ENCODE data around the gene CYP2E1. TPM values are rescaled to one million over a fixed set of nuclear protein-coding genes. Genes with fewer than 3 reads are reported as not detected.
"Not testable (repeated sequence)": the region's sequence is repeated elsewhere in the genome, so short reads cannot be mapped to it uniquely, and the experiment has no call there.

The CYP2E1 gene
- total RNA-seq, 1 experiment from 2014 or later = not detected

GRCh38 chr10:133557381-133557780, 30.2 kb downstream of the CYP2E1 start:
- H3K9me2 ChIP-seq (replicated peaks; ENCODE audit: insufficient read depth, low read length) = no peaks in the 10 kb centered on the region
- no peak overlapping the region for H3K4me3 ChIP-seq (ENCODE audit: low read length)

GRCh38 chr10:133559216-133559615, 32.1 kb downstream of the CYP2E1 start:
- Histone ChIP-seq H4K20me1 (ENCODE audit: insufficient read depth, low read depth, low read length) (no peaks in the 10 kb centered on the region), H3K36me3 (ENCODE audit: insufficient read depth, low read length) (no peaks in the 10 kb centered on the region), H3K4me3 (ENCODE audit: low read length) (no peak overlapping the region), H3K4me2 (ENCODE audit: low read depth, low read length, poor library complexity, severe bottlenecking) (no peak overlapping the region), H3K27ac (ENCODE audit: low read length) (no peak overlapping the region), H3K9ac (ENCODE audit: low read length) (no peak overlapping the region), H3K9me2 (replicated peaks; ENCODE audit: insufficient read depth, low read length) (no peaks in the 10 kb centered on the region), H3K79me2 (ENCODE audit: low read length) (no peaks in the 10 kb centered on the region), H2AFZ (ENCODE audit: low read length) (no peak overlapping the region), H3K4me1 (ENCODE audit: low read length) (no peaks in the 10 kb centered on the region), H3K9me3 (ENCODE audit: low read length) (no peaks in the 10 kb centered on the region), H3K27me3 (ENCODE audit: low read length) (no peaks in the 10 kb centered on the region)
- DNase-seq = no peak

More at GRCh38 chr10:133557381-133557780, 30.2 kb downstream of the CYP2E1 start:
- no peak overlapping the region for H3K4me2 ChIP-seq (ENCODE audit: low read depth, low read length, poor library complexity, severe bottlenecking)
- H3K9ac ChIP-seq (ENCODE audit: low read length) = no peak overlapping the region
- no peaks in the 10 kb centered on the region for H3K4me1 ChIP-seq (ENCODE audit: low read length)
- H3K79me2 ChIP-seq (ENCODE audit: low read length) = no peaks in the 10 kb centered on the region
- H3K9me3 ChIP-seq (ENCODE audit: low read length) = no peaks in the 10 kb centered on the region
- no peaks in the 10 kb centered on the region for H3K27me3 ChIP-seq (ENCODE audit: low read length)
- no peak overlapping the region for H2AFZ ChIP-seq (ENCODE audit: low read length)
- no peaks in the 10 kb centered on the region for H4K20me1 ChIP-seq (ENCODE audit: insufficient read depth, low read depth, low read length)
- no peaks in the 10 kb centered on the region for H3K36me3 ChIP-seq (ENCODE audit: insufficient read depth, low read length)
- no peak overlapping the region for H3K27ac ChIP-seq (ENCODE audit: low read length)
- no peak for DNase-seq

DNA sequence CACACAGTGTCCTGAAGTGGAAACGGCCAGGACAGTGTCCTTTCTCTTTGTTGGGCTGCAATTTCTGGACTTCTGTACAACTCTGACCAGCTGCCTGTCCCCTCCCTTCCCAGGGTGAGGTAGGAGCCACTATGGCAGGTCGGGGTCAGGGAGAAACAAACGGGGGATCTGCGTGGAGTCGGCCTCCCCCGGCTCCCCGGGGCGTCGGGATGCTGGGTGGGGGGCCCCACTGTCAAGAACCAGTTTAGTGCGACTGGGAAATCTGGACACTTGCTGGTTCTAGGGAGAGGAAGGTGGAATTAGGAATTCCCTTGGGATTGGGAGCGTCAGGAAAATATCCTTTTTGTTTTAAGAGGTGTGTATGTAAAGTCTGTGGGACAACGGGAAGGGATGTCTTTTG, 37.7 kb downstream of the CYP2E1 start:
- Histone ChIP-seq H4K20me1 (ENCODE audit: insufficient read depth, low read depth, low read length) (no peaks in the 10 kb centered on the region), H3K4me3 (ENCODE audit: low read length) (no peak overlapping the region), H3K27ac (ENCODE audit: low read length) (no peak overlapping the region), H3K27me3 (ENCODE audit: low read length) (no peaks in the 10 kb centered on the region), H3K9ac (ENCODE audit: low read length) (no peak overlapping the region), H2AFZ (ENCODE audit: low read length) (no peak overlapping the region), H3K79me2 (ENCODE audit: low read length) (no peaks in the 10 kb centered on the region), H3K9me2 (replicated peaks; ENCODE audit: insufficient read depth, low read length) (no peaks in the 10 kb centered on the region), H3K36me3 (ENCODE audit: insufficient read depth, low read length) (no peaks in the 10 kb centered on the region; the same call in 1 of the 2 replicates), H3K4me2 (ENCODE audit: low read depth, low read length, poor library complexity, severe bottlenecking) (no peak overlapping the region), H3K9me3 (ENCODE audit: low read length) (peaks cover 13% of the 10 kb centered on the region), H3K4me1 (ENCODE audit: low read length) (no peaks in the 10 kb centered on the region)
- no peak for DNase-seq

DNA sequence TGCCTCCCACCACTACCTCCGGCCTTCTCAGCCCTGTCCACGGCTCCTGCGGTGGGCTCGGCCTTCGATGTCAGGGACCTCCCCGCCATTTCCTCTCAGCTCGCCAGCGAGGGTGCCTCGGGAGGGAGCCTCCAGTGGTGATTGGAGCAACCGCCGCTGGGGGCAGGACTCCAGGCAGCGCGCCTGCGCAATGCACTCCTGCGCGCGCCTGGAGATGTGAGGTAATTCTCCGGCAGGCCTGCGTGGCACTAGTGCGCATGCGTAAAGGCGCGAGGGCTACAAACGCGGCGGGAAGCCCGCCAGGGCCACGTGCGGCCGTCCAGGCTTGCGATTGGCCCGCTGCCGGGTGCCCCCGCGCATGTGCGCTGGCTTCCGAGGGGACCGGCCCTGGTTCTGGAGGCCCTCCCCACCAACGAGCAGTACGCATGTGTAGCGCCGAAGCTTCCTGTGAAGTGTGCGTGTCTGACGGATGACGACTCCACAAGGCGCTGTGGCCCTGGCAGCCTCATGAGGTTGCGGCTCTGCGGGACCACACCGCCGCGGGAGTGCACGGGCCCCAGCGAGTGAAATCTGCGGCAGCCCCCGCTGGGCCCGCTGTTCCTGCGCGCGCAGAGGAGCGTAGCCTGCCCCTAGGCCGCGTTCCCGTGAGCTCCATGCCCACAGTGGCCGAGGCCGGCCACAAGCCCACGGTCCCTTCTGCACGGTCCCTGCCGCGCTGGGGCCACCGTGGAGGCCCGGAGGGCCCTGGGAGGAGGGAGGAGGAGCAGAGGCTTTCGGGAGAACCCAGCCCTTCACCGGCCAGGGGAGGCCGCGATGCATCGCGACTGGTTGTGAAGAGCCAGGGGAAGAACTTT, 38.5 kb downstream of the CYP2E1 start, which contains the start of gene SYCE1:
TSS of gene SYCE1 (minus strand) at position 143 of the 854 bp plus-strand sequence. CDS start at position 89, 54 bp downstream.
- DNase-seq = no peak
- no peak within 1 kb of the TSS for H3K27ac ChIP-seq (ENCODE audit: low read length)

GRCh38 chr10:133567119-133567518, 40.0 kb downstream of the CYP2E1 start:
- H3K9me2 ChIP-seq (replicated peaks; ENCODE audit: insufficient read depth, low read length) = no peaks in the 10 kb centered on the region
- no peak overlapping the region for H3K4me3 ChIP-seq (ENCODE audit: low read length)
- H3K4me2 ChIP-seq (ENCODE audit: low read depth, low read length, poor library complexity, severe bottlenecking) = no peak overlapping the region
- no peak for DNase-seq
- H3K4me1 ChIP-seq (ENCODE audit: low read length) = no peaks in the 10 kb centered on the region
- H3K79me2 ChIP-seq (ENCODE audit: low read length) = no peaks in the 10 kb centered on the region
- H4K20me1 ChIP-seq (ENCODE audit: insufficient read depth, low read depth, low read length) = no peaks in the 10 kb centered on the region
- no peak overlapping the region for H3K27ac ChIP-seq (ENCODE audit: low read length)
- no peaks in the 10 kb centered on the region; the same call in 1 of the 2 replicates for H3K36me3 ChIP-seq (ENCODE audit: insufficient read depth, low read length)
- no peaks in the 10 kb centered on the region for H3K27me3 ChIP-seq (ENCODE audit: low read length)
- peaks cover 13% of the 10 kb centered on the region for H3K9me3 ChIP-seq (ENCODE audit: low read length)
- no peak overlapping the region for H3K9ac ChIP-seq (ENCODE audit: low read length)
- no peak overlapping the region for H2AFZ ChIP-seq (ENCODE audit: low read length)

More for the DNA sequence above, 38.5 kb downstream of the CYP2E1 start, which contains the start of gene SYCE1:
- no peak within 1 kb of the TSS for H3K9ac ChIP-seq (ENCODE audit: low read length)
- no peak within 1 kb of the TSS for H2AFZ ChIP-seq (ENCODE audit: low read length)
- H3K9me3 ChIP-seq (ENCODE audit: low read length) = peaks cover 13% of the 10 kb centered on the region
- H3K4me3 ChIP-seq (ENCODE audit: low read length) = no peak within 1 kb of the TSS
- no peaks in the 10 kb centered on the region for H3K9me2 ChIP-seq (replicated peaks; ENCODE audit: insufficient read depth, low read length)
- H3K27me3 ChIP-seq (ENCODE audit: low read length) = no peaks in the 10 kb centered on the region
- no peaks in the 10 kb centered on the region for H3K4me1 ChIP-seq (ENCODE audit: low read length)
- no peaks in the 10 kb centered on the region for H3K79me2 ChIP-seq (ENCODE audit: low read length)
- no peaks in the 10 kb centered on the region for H4K20me1 ChIP-seq (ENCODE audit: insufficient read depth, low read depth, low read length)
- H3K4me2 ChIP-seq (ENCODE audit: low read depth, low read length, poor library complexity, severe bottlenecking) = no peak within 1 kb of the TSS
- no peaks in the 10 kb centered on the region; the same call in 1 of the 2 replicates for H3K36me3 ChIP-seq (ENCODE audit: insufficient read depth, low read length)

DNA sequence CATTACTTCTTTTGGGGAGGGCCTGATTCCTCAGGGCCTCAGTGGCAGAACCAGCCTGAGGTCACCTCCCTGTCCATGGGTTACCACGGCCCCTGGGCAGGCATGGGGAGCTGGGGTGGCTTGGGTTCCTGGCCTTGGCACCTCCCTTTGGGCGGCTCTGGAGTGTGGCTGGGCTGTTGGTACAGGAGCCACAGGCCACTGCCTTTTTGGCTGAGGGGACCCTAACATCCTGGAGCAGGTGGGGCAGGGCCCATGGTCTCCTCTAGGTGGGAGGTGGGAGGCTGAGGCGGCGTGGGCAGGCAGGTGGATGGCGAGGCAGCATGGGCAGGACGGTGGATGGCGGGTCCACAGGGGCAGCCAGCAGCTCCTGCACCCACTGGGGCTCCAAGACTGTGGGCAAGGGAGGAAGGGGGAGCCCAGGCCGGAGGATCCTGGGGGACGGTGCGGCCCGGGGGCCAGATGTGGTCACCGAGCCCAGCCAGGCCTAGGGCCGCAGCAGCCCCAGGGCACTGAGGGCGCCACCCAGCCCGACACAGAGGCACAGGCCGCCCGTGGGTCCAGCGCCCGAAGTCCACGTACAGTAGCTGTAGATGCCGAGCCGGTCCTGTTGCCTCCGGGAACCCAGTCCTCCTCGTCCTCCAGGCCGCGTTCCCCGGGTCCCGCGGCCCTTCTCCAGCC, 40.6 kb downstream of the CYP2E1 start:
- no peak overlapping the region for H3K9ac ChIP-seq (ENCODE audit: low read length)
- H4K20me1 ChIP-seq (ENCODE audit: insufficient read depth, low read depth, low read length) = no peaks in the 10 kb centered on the region
- no peaks in the 10 kb centered on the region for H3K9me2 ChIP-seq (replicated peaks; ENCODE audit: insufficient read depth, low read length)
- peaks cover 13% of the 10 kb centered on the region for H3K9me3 ChIP-seq (ENCODE audit: low read length)
- no peak overlapping the region for H3K27ac ChIP-seq (ENCODE audit: low read length)
- H3K36me3 ChIP-seq (ENCODE audit: insufficient read depth, low read length) = no peaks in the 10 kb centered on the region; the same call in 1 of the 2 replicates
- no peaks in the 10 kb centered on the region for H3K27me3 ChIP-seq (ENCODE audit: low read length)
- no peak overlapping the region for H3K4me3 ChIP-seq (ENCODE audit: low read length)
- H3K79me2 ChIP-seq (ENCODE audit: low read length) = no peaks in the 10 kb centered on the region
- no peak overlapping the region for H3K4me2 ChIP-seq (ENCODE audit: low read depth, low read length, poor library complexity, severe bottlenecking)
- DNase-seq = no peak
- no peak overlapping the region for H2AFZ ChIP-seq (ENCODE audit: low read length)
- no peaks in the 10 kb centered on the region for H3K4me1 ChIP-seq (ENCODE audit: low read length)

- peaks cover 18% of the 10 kb centered on the region for H3K9me3 ChIP-seq (ENCODE audit: low read length)
- no peak overlapping the region for H3K9ac ChIP-seq (ENCODE audit: low read length)
- no peak for DNase-seq
- no peaks in the 10 kb centered on the region for H3K79me2 ChIP-seq (ENCODE audit: low read length)
- no peaks in the 10 kb centered on the region for H3K4me1 ChIP-seq (ENCODE audit: low read length)
- no peaks in the 10 kb centered on the region for H3K27me3 ChIP-seq (ENCODE audit: low read length)
- no peaks in the 10 kb centered on the region; the same call in 1 of the 2 replicates for H3K36me3 ChIP-seq (ENCODE audit: insufficient read depth, low read length)
- no peaks in the 10 kb centered on the region for H4K20me1 ChIP-seq (ENCODE audit: insufficient read depth, low read depth, low read length)
- no peaks in the 10 kb centered on the region for H3K9me2 ChIP-seq (replicated peaks; ENCODE audit: insufficient read depth, low read length)
- H3K27ac ChIP-seq (ENCODE audit: low read length) = no peak overlapping the region
- no peak overlapping the region for H2AFZ ChIP-seq (ENCODE audit: low read length)
- no peak overlapping the region for H3K4me3 ChIP-seq (ENCODE audit: low read length)
- H3K4me2 ChIP-seq (ENCODE audit: low read depth, low read length, poor library complexity, severe bottlenecking) = no peak overlapping the region
Measured at GRCh38 chr10:133568287-133568614, 41.1 kb downstream of the CYP2E1 start.

DNA sequence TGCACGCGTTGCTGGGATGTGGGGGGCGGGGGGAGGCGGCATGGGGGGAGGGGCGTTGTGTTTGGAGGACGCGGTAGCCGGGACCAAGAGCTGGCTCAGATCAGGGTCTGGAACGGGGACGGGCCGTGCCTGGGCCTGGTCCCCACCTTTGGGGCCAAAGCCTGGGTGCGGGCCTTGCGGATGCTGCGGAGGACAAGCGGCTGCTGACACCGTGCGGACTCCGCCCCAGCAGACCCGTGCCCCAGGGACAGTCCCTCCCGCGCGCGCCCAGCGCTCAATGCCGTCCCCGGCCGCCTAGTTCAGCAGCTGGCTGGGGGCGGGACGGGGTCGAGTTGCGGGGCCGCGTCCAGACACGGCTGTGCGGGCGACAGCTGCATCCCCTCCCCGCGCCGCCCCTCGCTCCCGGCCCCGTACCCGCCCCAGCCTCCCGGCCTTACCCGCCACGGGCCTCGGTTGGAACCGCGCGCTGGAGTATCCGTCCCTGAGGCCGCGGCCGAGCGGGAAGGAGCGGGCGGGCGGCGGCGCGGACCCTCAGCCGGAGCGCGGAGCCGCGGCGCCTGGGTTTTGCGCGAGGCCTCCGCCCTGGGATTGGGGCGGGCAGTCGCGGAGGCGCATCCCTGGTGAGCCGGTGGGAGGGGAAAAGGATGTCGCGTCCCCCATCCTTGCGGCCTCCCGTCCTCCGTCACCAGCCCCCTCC, 41.8 kb downstream of the CYP2E1 start:
- H3K27me3 ChIP-seq (ENCODE audit: low read length); H3K27ac ChIP-seq (ENCODE audit: low read length); H3K79me2 ChIP-seq (ENCODE audit: low read length); H3K9me2 ChIP-seq (replicated peaks; ENCODE audit: insufficient read depth, low read length); H3K9ac ChIP-seq (ENCODE audit: low read length); H3K4me3 ChIP-seq (ENCODE audit: low read length); DNase-seq; H3K4me1 ChIP-seq (ENCODE audit: low read length); H3K4me2 ChIP-seq (ENCODE audit: low read depth, low read length, poor library complexity, severe bottlenecking); H2AFZ ChIP-seq (ENCODE audit: low read length); H3K36me3 ChIP-seq (ENCODE audit: insufficient read depth, low read length); H4K20me1 ChIP-seq (ENCODE audit: insufficient read depth, low read depth, low read length): not testable (repeated sequence)
- H3K9me3 ChIP-seq (ENCODE audit: low read length) = peaks cover 21% of the 10 kb centered on the region

Data from Karpas-422 (cell line).